ENCODE data around the gene ROBO1.
"Not testable (repeated sequence)": the region's sequence is repeated elsewhere in the genome, so short reads cannot be mapped to it uniquely, and the experiment has no call there.

ROBO1 gene

GRCh38 chr3:79543218-79543982, 224.4 kb downstream of the ROBO1 start:
- no peak for DNase-seq

- no peak for DNase-seq
Observed at GRCh38 chr3:79534727-79535126, 233.1 kb downstream of the ROBO1 start.

GRCh38 chr3:79531566-79532295, 236.1 kb downstream of the ROBO1 start:
- DNase-seq, result no peak

- DNase-seq, result no peak
Observed at GRCh38 chr3:79521221-79521848, 246.5 kb downstream of the ROBO1 start.

GRCh38 chr3:79517766-79518413, 249.9 kb downstream of the ROBO1 start:
- DNase-seq, result no peak

GRCh38 chr3:79516795-79517194, 251.0 kb downstream of the ROBO1 start:
- no peak for DNase-seq

GRCh38 chr3:79515072-79515471, 252.7 kb downstream of the ROBO1 start:
- no peak for DNase-seq

GRCh38 chr3:79514069-79514468, 253.7 kb downstream of the ROBO1 start:
- DNase-seq, result no peak

GRCh38 chr3:79506751-79507150, 261.0 kb downstream of the ROBO1 start:
- no peak for DNase-seq

- not testable (repeated sequence) for DNase-seq
Observed at GRCh38 chr3:79502216-79502681, 265.5 kb downstream of the ROBO1 start.

- no peak for DNase-seq
Observed at GRCh38 chr3:79497447-79498111, 270.2 kb downstream of the ROBO1 start.

GRCh38 chr3:79491029-79491641, 276.7 kb downstream of the ROBO1 start:
- no peak for DNase-seq

- no peak for DNase-seq
Observed at GRCh38 chr3:79490165-79491028, 277.4 kb downstream of the ROBO1 start.

GRCh38 chr3:79488407-79488806, 279.4 kb downstream of the ROBO1 start:
- no peak for DNase-seq

GRCh38 chr3:79480746-79481145, 287.1 kb downstream of the ROBO1 start:
- DNase-seq, result no peak

GRCh38 chr3:79478620-79479019, 289.2 kb downstream of the ROBO1 start:
- DNase-seq, result no peak

GRCh38 chr3:79477242-79477641, 290.6 kb downstream of the ROBO1 start:
- no peak for DNase-seq

- no peak for DNase-seq
Observed at GRCh38 chr3:79473993-79474392, 293.8 kb downstream of the ROBO1 start.

- peak; percentile 90 for DNase-seq
Observed at GRCh38 chr3:79467721-79468120, 300.1 kb downstream of the ROBO1 start.

GRCh38 chr3:79461129-79461792, 306.5 kb downstream of the ROBO1 start:
- no peak for DNase-seq

GRCh38 chr3:79453600-79453999, 314.2 kb downstream of the ROBO1 start:
- DNase-seq, result no peak

All from islet precursor cell (in vitro differentiated cells).